GM12873 (cell line): Measurements from ENCODE around the gene WNT2B.

Experiments
- CTCF ChIP-seq: IDR thresholded peaks from 2 replicates; pipeline ENCODE4 v1.5.1; 2012; ENCODE audit warnings: low read depth, mild to moderate bottlenecking, moderate library complexity, low read length, control low read depth; ENCODE audit not compliant: insufficient read depth; ENCODE audit errors: missing control alignments

Gene WNT2B

GRCh38 chr1:112496290-112496689 lies 12.5 kb upstream of the WNT2B start:
- TF ChIP-seq CTCF: no peak

- peak; percentile 83 for TF ChIP-seq CTCF
These were observed 6.7 kb upstream of the WNT2B start for GRCh38 chr1:112501810-112502641.

GRCh38 chr1:112502826-112503225 lies 5.9 kb upstream of the WNT2B start:
- TF ChIP-seq CTCF: no peak

GRCh38 chr1:112504001-112504660 lies 4.6 kb upstream of the WNT2B start:
- TF ChIP-seq CTCF: no peak

GRCh38 chr1:112504661-112505399 lies 3.9 kb upstream of the WNT2B start:
- no peak for TF ChIP-seq CTCF

DNA sequence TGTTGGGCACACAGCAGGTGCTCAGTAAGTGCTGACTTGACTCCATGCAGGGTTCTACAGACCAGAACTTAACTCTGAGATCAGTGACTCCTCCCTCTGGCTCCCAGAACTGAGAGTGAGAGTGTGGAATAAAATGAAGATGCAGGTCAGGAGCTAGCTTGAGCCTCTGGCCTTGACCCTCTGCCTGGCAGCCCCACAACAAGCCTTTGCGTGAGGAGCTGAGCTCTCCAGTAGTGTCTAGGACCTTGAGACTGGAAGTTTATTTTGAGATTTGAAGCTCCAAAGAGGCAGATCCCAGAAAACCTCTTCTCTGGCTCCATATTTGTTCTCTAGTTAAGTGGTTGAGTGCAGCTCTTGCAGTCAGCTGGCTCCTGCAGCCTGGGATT lies 3.4 kb upstream of the WNT2B start:
- no peak for TF ChIP-seq CTCF

- TF ChIP-seq CTCF: no peak
These were observed 2.9 kb upstream of the WNT2B start for GRCh38 chr1:112505878-112506277.
